NCI-H2196 treated with DMSO at 0.1 percent for 48 hours (cell line): ENCODE data around the gene KIAA0513.

Experiments used
- DNase-seq: peaks from one replicate; lab custom pipeline; 2025; ENCODE audit not compliant: unreplicated experiment; lab: John Stamatoyannopoulos, UW

Gene KIAA0513

DNA sequence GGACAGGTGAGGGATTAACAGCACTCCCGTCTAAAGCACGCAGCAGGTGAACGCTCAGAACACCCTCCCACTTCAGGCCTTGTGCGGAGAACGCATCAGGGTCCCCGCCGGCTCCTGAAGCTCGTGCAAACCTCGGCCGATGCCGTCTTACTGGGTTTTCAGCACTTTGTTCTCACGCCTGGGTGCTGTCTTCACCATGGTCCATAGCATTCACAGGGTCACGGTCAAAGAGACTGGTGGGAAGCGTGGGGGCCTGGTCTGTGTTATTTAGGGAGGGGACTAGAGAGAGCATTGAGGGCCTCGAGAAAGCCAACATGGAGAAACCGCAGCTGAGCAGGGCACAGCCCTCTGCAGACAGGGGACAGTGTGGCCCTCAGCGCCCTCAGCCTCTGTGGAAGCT is 58.1 kb downstream of the KIAA0513 start:
- no peak for DNase-seq

DNA sequence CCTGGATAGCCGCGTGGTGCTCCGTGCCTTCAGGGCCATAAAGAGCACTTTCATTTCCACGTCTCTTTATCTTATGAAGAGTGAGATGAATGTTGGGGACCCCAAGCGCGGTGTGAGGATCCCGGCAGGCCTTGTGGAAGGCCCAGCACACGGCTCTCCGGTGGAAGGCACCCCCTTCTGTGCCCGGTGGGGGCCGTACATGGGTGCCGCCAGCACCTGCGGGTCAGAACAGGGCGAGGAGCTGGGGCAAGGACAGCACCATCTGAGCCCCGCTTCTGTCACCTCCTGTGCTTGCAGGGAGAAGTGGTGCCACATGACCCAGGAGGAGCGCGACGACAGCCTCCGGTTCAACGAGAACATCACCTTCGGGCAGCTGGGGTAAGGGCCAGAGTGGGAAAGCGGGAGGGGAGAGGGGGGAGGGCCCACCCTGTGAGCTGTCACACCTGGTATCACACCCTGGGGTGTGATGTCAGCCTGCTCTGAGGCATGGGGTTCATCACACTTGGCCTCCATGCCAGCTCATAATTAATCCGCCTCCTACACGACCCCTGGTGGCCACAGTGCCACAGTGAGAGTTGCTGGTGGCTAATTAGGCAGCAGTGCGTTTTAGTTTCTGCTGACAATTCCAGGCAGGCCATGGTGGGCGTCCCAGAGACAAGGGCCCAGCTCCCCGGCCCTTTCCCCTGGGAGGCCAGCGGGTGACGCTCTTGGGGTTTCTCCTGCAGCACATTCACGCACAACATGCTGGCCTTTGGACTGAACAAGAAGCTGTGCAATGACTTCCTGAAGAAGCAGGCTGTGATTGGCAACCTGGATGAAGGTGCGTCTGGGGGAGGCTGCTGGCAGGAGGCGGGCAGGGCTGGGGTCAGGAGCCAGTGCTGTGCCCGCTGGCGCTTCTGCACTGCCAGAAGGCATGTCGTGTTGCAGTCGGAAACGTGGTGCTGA is 59.0 kb downstream of the KIAA0513 start:
- no peak for DNase-seq

DNA sequence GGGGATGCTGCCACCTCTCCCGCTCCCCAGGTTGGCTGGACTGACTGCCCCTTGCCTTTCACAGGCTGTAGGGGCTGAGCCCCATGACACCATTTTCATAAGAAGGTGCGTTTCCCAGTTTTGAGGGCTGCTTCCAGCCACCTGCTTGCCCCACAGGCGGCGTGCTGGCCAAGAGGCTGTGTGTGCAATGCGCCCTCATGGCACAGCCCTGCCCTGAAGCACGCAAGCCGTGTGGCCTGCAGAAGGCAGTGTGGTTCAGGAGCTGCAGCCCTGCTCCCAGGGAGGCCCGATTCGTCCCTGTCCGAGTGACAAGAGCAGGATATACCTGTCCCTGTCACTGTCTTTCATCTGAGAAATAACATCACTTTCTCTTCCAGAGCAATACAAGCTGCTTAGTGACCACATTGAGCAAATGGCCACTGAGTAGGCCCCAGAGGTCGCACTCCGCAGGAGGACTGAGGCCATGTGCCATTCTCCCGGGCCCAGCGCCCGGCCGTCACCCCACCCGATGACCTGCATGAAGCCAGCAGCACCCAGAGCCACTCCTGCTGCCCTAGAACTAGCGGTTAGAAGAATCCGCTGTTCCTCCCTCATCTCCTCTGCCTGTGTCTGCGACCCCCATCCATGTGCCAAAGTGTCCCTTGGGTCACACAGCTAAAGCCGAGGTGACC is 60.4 kb downstream of the KIAA0513 start:
- DNase-seq: no peak

- DNase-seq: no peak
These were observed 61.1 kb downstream of the KIAA0513 start for GRCh38 chr16:85088570-85089199.

DNA sequence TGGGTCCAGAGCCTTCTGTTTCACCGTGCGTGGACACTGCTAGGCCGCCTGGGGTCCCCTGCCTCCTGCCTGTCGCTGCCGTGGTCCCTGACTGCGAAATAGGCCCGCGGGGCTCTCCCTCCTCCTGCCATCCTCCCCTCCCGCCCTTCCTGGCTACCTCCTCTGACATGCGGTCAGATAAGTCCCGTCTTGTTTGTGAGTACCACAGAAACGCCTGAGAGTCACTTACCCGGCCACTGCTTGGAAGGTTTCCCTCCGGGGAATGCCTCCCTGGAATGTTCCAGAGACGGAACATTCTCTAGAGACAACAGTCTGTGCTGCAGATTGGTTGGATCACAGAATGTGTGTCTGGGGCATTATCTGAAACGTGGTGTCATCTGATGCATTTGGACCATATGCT is 61.9 kb downstream of the KIAA0513 start:
- DNase-seq: no peak

DNA sequence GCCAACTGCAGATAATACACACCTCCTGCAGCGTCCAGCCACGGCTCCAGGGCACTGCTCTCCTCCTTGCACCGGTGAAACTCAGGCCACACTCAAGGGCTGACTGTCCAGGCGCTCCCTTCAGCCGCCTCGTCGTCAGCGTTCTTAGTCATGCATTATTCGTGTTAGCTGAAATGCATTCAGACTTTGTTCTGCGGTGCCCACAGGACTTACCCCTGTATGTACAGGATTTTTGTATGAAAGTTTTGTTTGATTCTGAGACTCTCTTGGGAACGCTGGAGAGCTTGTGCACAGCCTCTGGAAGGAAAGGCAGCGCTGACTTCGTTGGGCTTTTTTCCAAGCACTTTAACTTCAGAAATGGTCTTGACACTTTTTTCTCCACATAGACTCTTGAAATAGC is 62.6 kb downstream of the KIAA0513 start:
- no peak for DNase-seq

GRCh38 chr16:85090873-85091521 is 63.4 kb downstream of the KIAA0513 start:
- DNase-seq: no peak

DNA sequence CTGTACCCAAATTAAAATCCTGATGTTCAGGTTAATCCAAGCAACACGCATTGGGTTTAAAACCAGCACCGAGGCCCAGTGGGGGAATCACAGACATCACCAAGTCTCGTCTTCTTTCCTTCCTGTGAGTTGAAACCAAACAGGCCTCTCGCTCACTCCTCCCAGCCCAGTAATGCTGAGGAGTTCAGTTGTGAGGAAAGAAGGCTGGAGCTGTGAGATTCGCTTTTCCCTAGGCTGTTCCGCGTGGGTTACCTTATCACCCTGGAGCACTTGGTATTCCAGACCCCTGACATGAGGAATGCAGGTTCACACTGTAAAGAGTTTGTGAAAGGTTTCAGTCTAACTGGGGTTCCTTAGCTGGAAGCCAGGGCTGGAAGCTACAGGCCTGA is 63.9 kb downstream of the KIAA0513 start:
- no peak for DNase-seq

- DNase-seq: no peak
These were observed 64.7 kb downstream of the KIAA0513 start for GRCh38 chr16:85092309-85092708.

GRCh38 chr16:85092851-85093250 is 65.3 kb downstream of the KIAA0513 start:
- no peak for DNase-seq

- no peak for DNase-seq
These were observed 66.1 kb downstream of the KIAA0513 start for GRCh38 chr16:85093705-85094104.

DNA sequence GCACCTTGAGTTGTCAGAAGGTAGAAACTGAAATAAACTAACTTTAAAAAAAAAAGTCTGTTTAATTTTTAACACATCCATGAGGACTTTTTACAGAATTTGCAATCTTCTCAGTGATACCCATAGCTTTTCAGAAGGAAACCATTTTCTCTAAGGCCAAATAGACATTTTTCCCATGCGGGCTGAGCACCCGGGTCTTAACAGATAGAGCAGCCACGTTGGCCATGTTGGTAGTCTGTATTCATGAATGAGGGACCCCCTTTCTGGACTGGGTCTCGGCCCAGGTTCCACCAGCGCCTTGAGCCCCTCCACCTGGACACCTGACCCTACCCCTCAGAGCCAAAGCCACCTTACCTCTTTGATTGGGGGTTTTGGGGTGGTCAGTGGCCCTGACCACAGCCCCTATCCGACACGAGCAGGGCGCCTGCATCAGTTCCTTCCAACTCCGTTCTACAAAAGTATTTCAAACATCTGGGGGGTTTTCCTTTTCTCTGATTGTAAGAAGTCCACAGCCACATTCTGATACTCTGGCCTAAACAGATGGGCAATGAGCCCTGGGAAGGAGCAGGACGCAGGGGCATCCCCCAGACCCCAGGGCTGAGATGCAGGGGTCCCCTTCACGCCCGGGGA is 66.7 kb downstream of the KIAA0513 start:
- no peak for DNase-seq

- DNase-seq: no peak
These were observed 67.2 kb downstream of the KIAA0513 start for GRCh38 chr16:85094812-85095211.

- no peak for DNase-seq
These were observed 69.3 kb downstream of the KIAA0513 start for GRCh38 chr16:85096921-85097320.

GRCh38 chr16:85098565-85098964 is 71.0 kb downstream of the KIAA0513 start:
- no peak for DNase-seq

DNA sequence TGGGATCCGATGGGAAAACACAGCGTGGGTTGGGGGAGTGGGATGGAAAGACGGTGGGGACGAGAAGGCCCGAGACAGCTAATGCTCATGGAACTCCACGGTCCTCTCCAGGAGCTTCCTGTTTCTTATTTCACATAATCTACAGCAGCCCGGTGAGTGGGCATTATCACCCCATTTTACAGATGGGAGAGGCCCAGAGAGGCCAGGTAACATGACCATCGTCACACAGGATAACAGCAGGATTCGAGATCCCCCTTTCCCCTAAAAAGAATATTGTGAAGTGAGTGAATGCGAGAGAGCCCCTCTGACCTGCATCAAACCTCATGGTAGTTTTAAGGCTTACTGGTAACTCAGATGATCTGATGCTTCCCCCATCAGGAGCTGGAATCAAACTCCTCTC is 72.7 kb downstream of the KIAA0513 start:
- no peak for DNase-seq

GRCh38 chr16:85101956-85102630 is 74.5 kb downstream of the KIAA0513 start:
- DNase-seq: no peak

- DNase-seq: no peak
These were observed 75.8 kb downstream of the KIAA0513 start for GRCh38 chr16:85103114-85104079.

- no peak for DNase-seq
These were observed 76.6 kb downstream of the KIAA0513 start for GRCh38 chr16:85104147-85104546.
